CD14-positive monocyte (primary cell): ENCODE data around the gene DNAAF1. TPM values are rescaled to one million over a fixed set of nuclear protein-coding genes. Genes with fewer than 3 reads are reported as not detected.

Experiments used
- DNase-seq, 3 donors: peaks; one replicate each; pipeline ENCODE4 v3.0.0-alpha.2; 2011 to 2022
- H2AFZ ChIP-seq: 2 replicates; pipeline ENCODE4 v1.6.0; 2012; ENCODE audit warnings: mild to moderate bottlenecking, low read depth, low read length, inconsistent platforms; ENCODE audit not compliant: insufficient read depth, poor library complexity, severe bottlenecking
- H3K27ac ChIP-seq, 2 donors: 1 replicate in 1 of 2; 2 replicates in 1 of 2; pipeline ENCODE4 v1.5.1; 2012 to 2013; ENCODE audit warnings: low read length in 2 of 2, control low read depth in 1 of 2, inconsistent platforms in 1 of 2, low read depth in 1 of 2, mild to moderate bottlenecking in 1 of 2
- H3K27me3 ChIP-seq, 2 donors: one replicate each; pipeline versions ENCODE4 v1.6.0 to v1.6.1; 2011 to 2013; ENCODE audit warnings: low read length in 2 of 2; ENCODE audit not compliant: control insufficient read depth in 2 of 2, insufficient read depth in 2 of 2
- H3K36me3 ChIP-seq, 2 donors: replicated peaks in 1 of 2; 1 replicate in 1 of 2; 2 replicates in 1 of 2; pipeline versions ENCODE4 v1.5.1 to v1.6.1; 2012 to 2013; ENCODE audit warnings: low read length in 2 of 2, control low read depth in 1 of 2, inconsistent platforms in 1 of 2, mild to moderate bottlenecking in 1 of 2; ENCODE audit not compliant: insufficient read depth in 2 of 2, control insufficient read depth in 1 of 2
- H3K4me1 ChIP-seq, 2 donors: 1 replicate in 1 of 2; 2 replicates in 1 of 2; pipeline versions ENCODE4 v1.5.1 to v1.6.1; 2012 to 2013; ENCODE audit warnings: low read length in 2 of 2, control low read depth in 1 of 2, inconsistent platforms in 1 of 2, mild to moderate bottlenecking in 1 of 2, moderate library complexity in 1 of 2; ENCODE audit not compliant: insufficient read depth in 2 of 2, control insufficient read depth in 1 of 2
- H3K4me2 ChIP-seq: replicated peaks from 2 replicates; pipeline ENCODE3; 2012; ENCODE audit warnings: low read length, moderate library complexity, mild to moderate bottlenecking; ENCODE audit not compliant: poor library complexity, severe bottlenecking; ENCODE audit errors: extremely low read depth
- H3K4me3 ChIP-seq, 3 experiments: fragments of 200-600 bp in 1 of 3; sonication (generic) in 1 of 3; replicated peaks in 1 of 3; 1 replicate in 2 of 3; 2 replicates in 1 of 3; pipeline ENCODE4 v1.5.1; 2011 to 2013; ENCODE audit warnings: low read length in 3 of 3, mild to moderate bottlenecking in 3 of 3, control low read depth in 2 of 3, low read depth in 2 of 3, inconsistent platforms in 1 of 3, moderate library complexity in 1 of 3
- H3K79me2 ChIP-seq: 2 replicates; pipeline ENCODE4 v1.6.0; 2012; ENCODE audit warnings: mild to moderate bottlenecking, control low read depth, inconsistent platforms, low read length, moderate library complexity; ENCODE audit not compliant: insufficient read depth
- H3K9ac ChIP-seq: 2 replicates; pipeline ENCODE4 v1.6.0; 2017; ENCODE audit warnings: low read length, mild to moderate bottlenecking; ENCODE audit not compliant: insufficient read depth, poor library complexity, severe bottlenecking
- H3K9me3 ChIP-seq, 2 donors: replicated peaks in 1 of 2; 1 replicate in 1 of 2; 2 replicates in 1 of 2; pipeline versions ENCODE4 v1.5.1 to v1.6.1; 2012 to 2013; ENCODE audit warnings: low read length in 2 of 2, control low read depth in 1 of 2; ENCODE audit not compliant: control insufficient read depth in 1 of 2, insufficient read depth in 1 of 2
- H4K20me1 ChIP-seq: 2 replicates; pipeline ENCODE4 v1.6.0; 2012; ENCODE audit warnings: mild to moderate bottlenecking, low read length, control low read depth, moderate library complexity; ENCODE audit not compliant: insufficient read depth
- H3K27ac Mint-ChIP-seq, 7 donors: one replicate each; pipeline ENCODE4 v1.8.0; 2020; ENCODE audit warnings: mild to moderate bottlenecking in 7 of 7, mixed read lengths in 7 of 7, moderate library complexity in 6 of 7, inconsistent platforms in 2 of 7
- H3K27me3 Mint-ChIP-seq, 3 donors: one replicate each; pipeline ENCODE4 v1.8.0; 2021 to 2022; ENCODE audit warnings: low read depth in 3 of 3, mild to moderate bottlenecking in 3 of 3, mixed read lengths in 3 of 3, moderate library complexity in 3 of 3, inconsistent platforms in 1 of 3
- H3K36me3 Mint-ChIP-seq, 2 donors: one replicate each; pipeline ENCODE4 v1.8.0; 2020; ENCODE audit warnings: mixed read lengths in 2 of 2, inconsistent platforms in 1 of 2, mild to moderate bottlenecking in 1 of 2
- H3K4me1 Mint-ChIP-seq: one replicate; pipeline ENCODE4 v1.8.0; 2020; ENCODE audit warnings: mild to moderate bottlenecking, mixed read lengths
- H3K4me3 Mint-ChIP-seq, 2 donors: one replicate each; pipeline ENCODE4 v1.8.0; 2020; ENCODE audit warnings: mild to moderate bottlenecking in 2 of 2, mixed read lengths in 2 of 2, moderate library complexity in 1 of 2
- H3K9me3 Mint-ChIP-seq, 7 donors: one replicate each; pipeline ENCODE4 v1.8.0; 2020 to 2022; ENCODE audit warnings: mixed read lengths in 7 of 7, mild to moderate bottlenecking in 6 of 7, moderate library complexity in 6 of 7, inconsistent platforms in 2 of 7
- WGBS: methylation state at CpG from one replicate; pipeline ENCODE4 v1.1.5; 2013; ENCODE audit warnings: missing lambda C conversion rate; ENCODE audit not compliant: insufficient coverage; 5-methylcytosine and 5-hydroxymethylcytosine counted together
- intact Hi-C, 2 donors: fragments of 100-400 bp; cut with micrococcal nuclease; formaldehyde crosslinking; loops; one replicate each; pipeline versions ENCODE4 v1.15.0 to v1.15.1; 2023
- polyA plus RNA-seq, 3 donors: library from polyadenylated mRNA; depleted of rRNA in 1 of 3; unstranded in 2 of 3; stranded (reverse) in 1 of 3; fragments of 300-500 nt in 2 of 3; fragments of >200 nt in 1 of 3; fragmentation: Illumina TruSeq in 2 of 3; gene quantifications; 1 replicate in 2 of 3; 2 replicates in 1 of 3; pipeline ENCODE4 v1.2.3, GENCODE V29; 2012 to 2021
- TF ChIP-seq, protein P1 (sequence below): fragments of 200-600 bp; IDR thresholded peaks from one replicate; pipeline ENCODE4 v1.8.0; 2022; ENCODE audit warnings: antibody characterized with exemption, mild to moderate bottlenecking

The DNAAF1 gene
- polyA plus RNA-seq, 3 donors = 0.23 to 14.6 TPM; not detected in 1

DNA sequence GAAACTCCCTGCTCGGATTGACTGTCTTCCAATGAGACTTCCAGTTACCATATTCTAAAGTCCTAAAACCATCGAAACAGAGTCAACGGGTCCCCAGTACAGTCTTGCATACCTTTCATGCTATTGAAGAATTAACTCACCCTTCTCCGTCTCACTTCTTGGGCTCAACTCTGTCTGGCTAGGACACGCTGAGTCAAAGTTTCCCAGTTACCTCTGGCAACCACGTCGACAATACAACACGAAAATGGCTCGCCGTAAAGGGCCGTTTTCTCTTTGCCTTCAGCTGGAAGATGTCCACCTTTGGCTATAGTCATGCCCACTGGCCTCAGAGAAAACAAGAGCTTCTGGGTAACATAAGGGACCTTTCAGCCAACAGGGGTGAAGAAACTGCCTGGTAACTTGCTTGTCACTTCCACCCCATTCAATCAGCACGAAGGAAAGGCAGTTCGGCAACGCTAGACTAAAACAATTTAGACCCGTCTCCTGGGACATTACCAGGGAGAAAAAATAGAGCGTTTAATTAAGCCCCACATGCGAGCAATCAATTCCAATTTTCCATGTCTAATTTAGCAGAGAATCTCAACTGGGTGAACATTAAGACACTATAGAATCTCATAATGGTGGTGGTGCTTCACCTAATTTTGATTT, 73.2 kb downstream of the DNAAF1 start:
- Histone ChIP-seq H3K36me3 (no peaks in the 10 kb centered on the region), H3K4me3 (no peak overlapping the region), H3K9ac (no peak overlapping the region), H3K27ac (no peak overlapping the region), H4K20me1 (no peaks in the 10 kb centered on the region), H2AFZ (no peak overlapping the region), H3K4me2 (no peak overlapping the region), H3K9me3 (no peaks in the 10 kb centered on the region), H3K4me1 (no peaks in the 10 kb centered on the region), H3K79me2 (no peaks in the 10 kb centered on the region), H3K27me3 (no peaks in the 10 kb centered on the region)
- H3K4me3 Mint-ChIP-seq = no peak overlapping the region
- H3K9me3 Mint-ChIP-seq = no peaks in the 10 kb centered on the region
- no peak overlapping the region for H3K27ac Mint-ChIP-seq
- DNase-seq = no peak
- H3K4me1 Mint-ChIP-seq = peaks cover 6% of the 10 kb centered on the region
- TF ChIP-seq, protein P1, sequence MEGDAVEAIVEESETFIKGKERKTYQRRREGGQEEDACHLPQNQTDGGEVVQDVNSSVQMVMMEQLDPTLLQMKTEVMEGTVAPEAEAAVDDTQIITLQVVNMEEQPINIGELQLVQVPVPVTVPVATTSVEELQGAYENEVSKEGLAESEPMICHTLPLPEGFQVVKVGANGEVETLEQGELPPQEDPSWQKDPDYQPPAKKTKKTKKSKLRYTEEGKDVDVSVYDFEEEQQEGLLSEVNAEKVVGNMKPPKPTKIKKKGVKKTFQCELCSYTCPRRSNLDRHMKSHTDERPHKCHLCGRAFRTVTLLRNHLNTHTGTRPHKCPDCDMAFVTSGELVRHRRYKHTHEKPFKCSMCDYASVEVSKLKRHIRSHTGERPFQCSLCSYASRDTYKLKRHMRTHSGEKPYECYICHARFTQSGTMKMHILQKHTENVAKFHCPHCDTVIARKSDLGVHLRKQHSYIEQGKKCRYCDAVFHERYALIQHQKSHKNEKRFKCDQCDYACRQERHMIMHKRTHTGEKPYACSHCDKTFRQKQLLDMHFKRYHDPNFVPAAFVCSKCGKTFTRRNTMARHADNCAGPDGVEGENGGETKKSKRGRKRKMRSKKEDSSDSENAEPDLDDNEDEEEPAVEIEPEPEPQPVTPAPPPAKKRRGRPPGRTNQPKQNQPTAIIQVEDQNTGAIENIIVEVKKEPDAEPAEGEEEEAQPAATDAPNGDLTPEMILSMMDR = no peak
- no peaks in the 10 kb centered on the region for H3K36me3 Mint-ChIP-seq
- intact Hi-C loops = no loop called here
- H3K27me3 Mint-ChIP-seq = peaks cover 2 to 11% (median 7%) of the 10 kb centered on the region in 3 donors
- WGBS = 92% methylated on average over 12 of the region's 17 CpGs

GRCh38 chr16:84218956-84219355, 73.8 kb downstream of the DNAAF1 start:
- Histone ChIP-seq H3K27ac (no peak overlapping the region), H3K4me1 (no peaks in the 10 kb centered on the region), H3K27me3 (no peaks in the 10 kb centered on the region), H2AFZ (no peak overlapping the region), H3K4me2 (no peak overlapping the region), H3K36me3 (no peaks in the 10 kb centered on the region), H4K20me1 (no peaks in the 10 kb centered on the region), H3K79me2 (no peaks in the 10 kb centered on the region), H3K4me3 (no peak overlapping the region), H3K9me3 (no peaks in the 10 kb centered on the region), H3K9ac (no peak overlapping the region)
- Mint-ChIP-seq H3K27me3 (peaks cover 2 to 11% (median 7%) of the 10 kb centered on the region in 3 donors), H3K27ac (no peak overlapping the region), H3K4me3 (no peak overlapping the region), H3K4me1 (peaks cover 6% of the 10 kb centered on the region), H3K9me3 (no peaks in the 10 kb centered on the region), H3K36me3 (no peaks in the 10 kb centered on the region)
- WGBS = 89% methylated on average over 6 of the region's 6 CpGs
- TF ChIP-seq, protein P1 = no peak
- intact Hi-C loops = no loop called here
- DNase-seq = no peak
